ENCODE data around the gene USF1. TPM values are rescaled to one million over a fixed set of nuclear protein-coding genes. Genes with fewer than 3 reads are reported as not detected.

The USF1 gene
- total RNA-seq, 1 donor from 2014 or later, result 31.7 TPM

DNA sequence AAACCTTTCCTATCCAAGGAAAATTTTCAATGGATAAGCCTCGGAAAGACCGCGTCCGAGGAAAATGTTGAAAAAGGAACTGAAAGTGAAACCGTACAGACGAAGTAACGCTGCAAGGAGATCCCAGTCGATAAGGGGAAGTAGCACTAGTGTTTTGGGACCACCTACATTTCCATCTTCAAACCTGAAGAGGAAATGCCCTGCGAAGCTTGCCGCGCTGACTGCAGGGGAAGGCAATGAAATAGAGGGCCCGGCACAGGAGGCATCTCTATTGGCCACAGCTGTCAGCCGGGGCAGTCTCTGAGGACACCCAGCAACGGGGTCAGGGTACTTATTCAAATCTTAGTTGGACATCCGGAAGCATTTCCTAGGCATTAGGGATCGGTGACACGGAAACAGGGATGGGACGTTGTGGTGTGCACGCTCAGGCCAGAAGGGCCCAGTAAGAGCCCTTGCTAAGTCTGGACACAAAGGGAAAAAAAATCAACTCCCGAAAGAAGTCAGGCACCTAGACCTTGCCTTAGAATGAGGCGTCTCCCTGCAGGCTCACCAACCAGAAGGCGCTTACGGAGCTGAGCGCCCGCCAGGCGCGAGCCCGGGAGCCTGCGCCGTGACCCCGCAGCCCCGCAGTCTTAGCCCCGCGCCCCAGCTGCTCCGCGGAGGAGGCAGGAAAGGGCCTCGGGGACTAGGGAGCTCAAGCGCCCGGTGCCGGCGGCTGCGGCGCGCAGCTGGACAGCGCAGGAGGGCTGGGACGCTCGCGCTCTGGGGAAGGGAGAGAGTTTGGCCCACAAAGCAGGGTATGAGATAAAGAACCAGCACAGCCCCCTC is 655 bp downstream of the USF1 start:
- Histone ChIP-seq H3K4me3 (peak overlapping the region; percentile 93), H3K27ac (replicated peaks) (peak overlapping the region; percentile 99), H3K9me3 (replicated peaks) (no peaks in the 10 kb centered on the region), H3K4me1 (peaks cover 38% of the 10 kb centered on the region), H3K27me3 (ENCODE audit: low read depth) (no peaks in the 10 kb centered on the region), H3K36me3 (peaks cover 32% of the 10 kb centered on the region)
- DNase-seq, result peak; percentile 61
- TF ChIP-seq, protein P1, sequence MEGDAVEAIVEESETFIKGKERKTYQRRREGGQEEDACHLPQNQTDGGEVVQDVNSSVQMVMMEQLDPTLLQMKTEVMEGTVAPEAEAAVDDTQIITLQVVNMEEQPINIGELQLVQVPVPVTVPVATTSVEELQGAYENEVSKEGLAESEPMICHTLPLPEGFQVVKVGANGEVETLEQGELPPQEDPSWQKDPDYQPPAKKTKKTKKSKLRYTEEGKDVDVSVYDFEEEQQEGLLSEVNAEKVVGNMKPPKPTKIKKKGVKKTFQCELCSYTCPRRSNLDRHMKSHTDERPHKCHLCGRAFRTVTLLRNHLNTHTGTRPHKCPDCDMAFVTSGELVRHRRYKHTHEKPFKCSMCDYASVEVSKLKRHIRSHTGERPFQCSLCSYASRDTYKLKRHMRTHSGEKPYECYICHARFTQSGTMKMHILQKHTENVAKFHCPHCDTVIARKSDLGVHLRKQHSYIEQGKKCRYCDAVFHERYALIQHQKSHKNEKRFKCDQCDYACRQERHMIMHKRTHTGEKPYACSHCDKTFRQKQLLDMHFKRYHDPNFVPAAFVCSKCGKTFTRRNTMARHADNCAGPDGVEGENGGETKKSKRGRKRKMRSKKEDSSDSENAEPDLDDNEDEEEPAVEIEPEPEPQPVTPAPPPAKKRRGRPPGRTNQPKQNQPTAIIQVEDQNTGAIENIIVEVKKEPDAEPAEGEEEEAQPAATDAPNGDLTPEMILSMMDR (IDR thresholded peaks at IDR 0.05; ENCODE audit: borderline replicate concordance), result no peak
- intact Hi-C loops (cut with micrococcal nuclease), result no loop called here

DNA sequence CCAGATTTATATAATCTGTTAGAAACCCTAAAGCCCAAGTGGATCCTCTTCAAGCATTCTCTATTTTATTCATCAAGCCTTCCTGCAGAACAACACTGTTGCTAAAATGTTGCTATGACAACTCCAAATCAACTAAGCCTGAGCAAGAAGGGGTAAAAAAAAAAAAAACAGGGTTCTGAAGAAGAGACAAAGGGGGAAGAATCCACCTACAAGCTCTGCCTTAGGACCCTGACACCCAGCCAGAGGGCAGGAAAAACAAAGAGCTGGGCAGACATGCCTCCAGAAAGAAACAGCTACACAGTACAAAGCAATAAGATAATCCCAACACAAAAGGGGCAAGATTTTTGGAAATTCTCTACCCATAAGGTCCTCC is 1.3 kb downstream of the USF1 start:
- Histone ChIP-seq H3K27ac (replicated peaks) (peak overlapping the region; percentile 99), H3K36me3 (peaks cover 38% of the 10 kb centered on the region), H3K4me1 (peaks cover 38% of the 10 kb centered on the region), H3K27me3 (ENCODE audit: low read depth) (no peaks in the 10 kb centered on the region), H3K9me3 (replicated peaks) (no peaks in the 10 kb centered on the region), H3K4me3 (peak overlapping the region; percentile 93)
- DNase-seq, result no peak
- TF ChIP-seq, protein P1 (IDR thresholded peaks at IDR 0.05; ENCODE audit: borderline replicate concordance), result no peak
- intact Hi-C loops (cut with micrococcal nuclease), result no loop called here

- Histone ChIP-seq H3K27me3 (ENCODE audit: low read depth) (no peaks in the 10 kb centered on the region), H3K4me3 (no peak overlapping the region), H3K27ac (replicated peaks) (no peak overlapping the region), H3K9me3 (replicated peaks) (no peaks in the 10 kb centered on the region), H3K36me3 (peaks cover 50% of the 10 kb centered on the region), H3K4me1 (peaks cover 33% of the 10 kb centered on the region)
- TF ChIP-seq, protein P1 (IDR thresholded peaks at IDR 0.05; ENCODE audit: borderline replicate concordance), result no peak
- intact Hi-C loops (cut with micrococcal nuclease), result no loop called here
- no peak for DNase-seq
Measured at GRCh38 chr1:161039546-161039945, 6.2 kb downstream of the USF1 start.

GRCh38 chr1:161039154-161039545 is 6.6 kb downstream of the USF1 start:
- Histone ChIP-seq H3K36me3 (peaks cover 50% of the 10 kb centered on the region), H3K4me1 (peaks cover 29% of the 10 kb centered on the region), H3K27ac (replicated peaks) (peak overlapping the region; percentile 12), H3K9me3 (replicated peaks) (no peaks in the 10 kb centered on the region), H3K4me3 (peak overlapping the region; percentile 68), H3K27me3 (ENCODE audit: low read depth) (no peaks in the 10 kb centered on the region)
- intact Hi-C loops (cut with micrococcal nuclease), result no loop called here
- TF ChIP-seq, protein P1 (IDR thresholded peaks at IDR 0.05; ENCODE audit: borderline replicate concordance), result no peak
- DNase-seq, result no peak

DNA sequence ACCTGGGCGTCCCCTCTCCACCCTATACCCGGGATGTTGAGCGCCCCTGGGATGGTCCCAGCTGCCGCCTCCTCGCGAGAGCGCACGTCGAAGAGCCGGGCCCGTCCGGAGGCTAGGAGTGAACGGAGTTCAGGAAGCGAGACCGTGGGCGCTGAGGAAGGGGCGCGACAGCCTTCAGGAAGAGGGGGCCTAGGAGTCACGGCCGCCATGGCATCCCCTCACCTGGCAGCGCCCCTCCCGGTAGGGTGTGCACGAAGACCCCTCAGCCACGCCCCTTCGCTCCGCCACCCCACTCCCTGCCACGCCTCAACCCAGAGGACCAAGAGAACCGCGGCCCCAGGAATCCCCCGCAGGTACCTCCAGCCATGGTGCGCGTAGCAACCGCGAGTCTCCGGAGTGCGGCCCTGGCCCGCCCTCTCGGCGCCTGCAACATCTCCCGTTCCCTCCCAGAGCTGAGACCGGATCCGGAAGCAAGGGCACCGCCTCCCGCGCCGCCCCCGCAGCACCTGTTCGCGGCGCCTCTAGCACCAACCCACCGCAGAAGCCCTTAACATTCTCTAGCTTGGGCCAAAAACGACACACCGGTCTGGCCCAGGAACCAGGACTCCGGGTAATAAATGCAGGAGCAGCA is 7.1 kb downstream of the USF1 start, which contains the start of gene TSTD1:
Gene TSTD1 (minus strand): TSS at position 442 of the 631 bp plus-strand sequence. CDS start 75 bp downstream, at position 367.
- Histone ChIP-seq H3K36me3 (peaks cover 50% of the 10 kb centered on the region), H3K27ac (replicated peaks) (peak within 1 kb of the TSS; percentile 12)

More for the DNA sequence above, 7.1 kb downstream of the USF1 start, which contains the start of gene TSTD1:
- H3K4me1 ChIP-seq, result peaks cover 24% of the 10 kb centered on the region
- intact Hi-C loops (cut with micrococcal nuclease), result no loop called here
- H3K9me3 ChIP-seq (replicated peaks), result no peaks in the 10 kb centered on the region
- TF ChIP-seq, protein P1 (IDR thresholded peaks at IDR 0.05; ENCODE audit: borderline replicate concordance), result no peak
- DNase-seq, result peak; percentile 52
- H3K27me3 ChIP-seq (ENCODE audit: low read depth), result no peaks in the 10 kb centered on the region
- peak within 1 kb of the TSS; percentile 68 for H3K4me3 ChIP-seq

Measured in left ventricle myocardium inferior (tissue), 1 donor.